ENCODE data around the gene GEMIN7. TPM values are rescaled to one million over a fixed set of nuclear protein-coding genes. Genes with fewer than 3 reads are reported as not detected.

The GEMIN7 gene
- total and polyA plus RNA-seq, 2 experiments from 2014 or later: 49.6 to 90.5 TPM

Small RNA genes lying within 50 kb of the gene (small RNA-seq; reads per million reads assigned to genes)
- gene RNU6-611P (ENCODE audit: low replicate concordance): not detected

Other genes starting within 250 kb of the GEMIN7 start
- 230 and 235 TPM in 2 replicates for gene NECTIN2, start 233.0 kb upstream of the GEMIN7 start, total RNA-seq (2014; rRNA removed; shearing (Covaris generic))
- gene NECTIN2, start 233.0 kb upstream of the GEMIN7 start, polyA plus RNA-seq (2016; fragmentation: Nextera tagmentation; extraction: Ambion mirVana): 109 and 113 TPM in 2 replicates
- 233 and 273 TPM in 2 replicates for gene TOMM40, start 188.0 kb upstream of the GEMIN7 start, total RNA-seq (2014; rRNA removed; shearing (Covaris generic))
- 135 and 142 TPM in 2 replicates for gene TOMM40, start 188.0 kb upstream of the GEMIN7 start, polyA plus RNA-seq (2016; fragmentation: Nextera tagmentation; extraction: Ambion mirVana)
- gene APOE, start 173.5 kb upstream of the GEMIN7 start, total RNA-seq (2014; rRNA removed; shearing (Covaris generic)): 1,391 and 1,438 TPM in 2 replicates
- 1,133 and 1,232 TPM in 2 replicates for gene APOE, start 173.5 kb upstream of the GEMIN7 start, polyA plus RNA-seq (2016; fragmentation: Nextera tagmentation; extraction: Ambion mirVana)
- 25.4 and 26.8 TPM in 2 replicates for gene APOC1, start 164.7 kb upstream of the GEMIN7 start, total RNA-seq (2014; rRNA removed; shearing (Covaris generic))
- 221 and 252 TPM in 2 replicates for gene APOC1, start 164.7 kb upstream of the GEMIN7 start, polyA plus RNA-seq (2016; fragmentation: Nextera tagmentation; extraction: Ambion mirVana)
- gene APOC4, start 137.0 kb upstream of the GEMIN7 start, total RNA-seq (2014; rRNA removed; shearing (Covaris generic)): not detected in 2 replicates
- not detected in 2 replicates for gene APOC4, start 137.0 kb upstream of the GEMIN7 start, polyA plus RNA-seq (2016; fragmentation: Nextera tagmentation; extraction: Ambion mirVana)
- not detected in 2 replicates for gene APOC2, start 133.2 kb upstream of the GEMIN7 start, total RNA-seq (2014; rRNA removed; shearing (Covaris generic))
- not detected in 2 replicates for gene APOC2, start 133.2 kb upstream of the GEMIN7 start, polyA plus RNA-seq (2016; fragmentation: Nextera tagmentation; extraction: Ambion mirVana)
- gene CLPTM1, start 123.9 kb upstream of the GEMIN7 start, total RNA-seq (2014; rRNA removed; shearing (Covaris generic)): 70.6 and 71.5 TPM in 2 replicates
- gene CLPTM1, start 123.9 kb upstream of the GEMIN7 start, polyA plus RNA-seq (2016; fragmentation: Nextera tagmentation; extraction: Ambion mirVana): 36.7 and 41.6 TPM in 2 replicates
- 11.1 and 13.1 TPM in 2 replicates for gene RELB, start 77.8 kb upstream of the GEMIN7 start, total RNA-seq (2014; rRNA removed; shearing (Covaris generic))
- gene RELB, start 77.8 kb upstream of the GEMIN7 start, polyA plus RNA-seq (2016; fragmentation: Nextera tagmentation; extraction: Ambion mirVana): 7.4 and 7.9 TPM in 2 replicates
- gene CLASRP, start 40.2 kb upstream of the GEMIN7 start, total RNA-seq (2014; rRNA removed; shearing (Covaris generic)): 78.7 and 92.3 TPM in 2 replicates
- gene CLASRP, start 40.2 kb upstream of the GEMIN7 start, polyA plus RNA-seq (2016; fragmentation: Nextera tagmentation; extraction: Ambion mirVana): 26.5 and 27.1 TPM in 2 replicates
- 10.3 and 13.4 TPM in 2 replicates for gene ZNF296, start 2.8 kb upstream of the GEMIN7 start, total RNA-seq (2014; rRNA removed; shearing (Covaris generic))
- gene ZNF296, start 2.8 kb upstream of the GEMIN7 start, polyA plus RNA-seq (2016; fragmentation: Nextera tagmentation; extraction: Ambion mirVana): 16.5 and 18.6 TPM in 2 replicates
- 33.3 and 47.2 TPM in 2 replicates for gene PPP1R37, start 13.9 kb downstream of the GEMIN7 start, total RNA-seq (2014; rRNA removed; shearing (Covaris generic))
- gene PPP1R37, start 13.9 kb downstream of the GEMIN7 start, polyA plus RNA-seq (2016; fragmentation: Nextera tagmentation; extraction: Ambion mirVana): 6.9 and 7.8 TPM in 2 replicates
- 1.3 and 2.2 TPM in 2 replicates for gene NKPD1, start 81.7 kb downstream of the GEMIN7 start, total RNA-seq (2014; rRNA removed; shearing (Covaris generic))
- 0.09 and 0.24 TPM in 2 replicates for gene NKPD1, start 81.7 kb downstream of the GEMIN7 start, polyA plus RNA-seq (2016; fragmentation: Nextera tagmentation; extraction: Ambion mirVana)
- gene TRAPPC6A, start 99.0 kb downstream of the GEMIN7 start, total RNA-seq (2014; rRNA removed; shearing (Covaris generic)): 23.3 and 29.4 TPM in 2 replicates
- 74.7 and 81.9 TPM in 2 replicates for gene TRAPPC6A, start 99.0 kb downstream of the GEMIN7 start, polyA plus RNA-seq (2016; fragmentation: Nextera tagmentation; extraction: Ambion mirVana)
- gene BLOC1S3, start 99.5 kb downstream of the GEMIN7 start, total RNA-seq (2014; rRNA removed; shearing (Covaris generic)): 15.9 and 16.0 TPM in 2 replicates
- 2.5 and 5.0 TPM in 2 replicates for gene BLOC1S3, start 99.5 kb downstream of the GEMIN7 start, polyA plus RNA-seq (2016; fragmentation: Nextera tagmentation; extraction: Ambion mirVana)
- gene EXOC3L2, start 166.1 kb downstream of the GEMIN7 start, total RNA-seq (2014; rRNA removed; shearing (Covaris generic)): 0.35 and 3.2 TPM in 2 replicates
- 2.0 and 2.8 TPM in 2 replicates for gene EXOC3L2, start 166.1 kb downstream of the GEMIN7 start, polyA plus RNA-seq (2016; fragmentation: Nextera tagmentation; extraction: Ambion mirVana)
- 38.6 and 40.5 TPM in 2 replicates for gene MARK4, start 172.0 kb downstream of the GEMIN7 start, total RNA-seq (2014; rRNA removed; shearing (Covaris generic))
- gene MARK4, start 172.0 kb downstream of the GEMIN7 start, polyA plus RNA-seq (2016; fragmentation: Nextera tagmentation; extraction: Ambion mirVana): 15.8 and 16.6 TPM in 2 replicates
- not detected in 2 replicates for gene CKM, start 243.6 kb downstream of the GEMIN7 start, total RNA-seq (2014; rRNA removed; shearing (Covaris generic))
- gene CKM, start 243.6 kb downstream of the GEMIN7 start, polyA plus RNA-seq (2016; fragmentation: Nextera tagmentation; extraction: Ambion mirVana): 0.47 TPM in 1 of 2 replicates, not detected in the other

Measured in GM23338 (cell line).